Psoas muscle (tissue), 8 donors: Measurements from ENCODE around the gene MRPS18A. TPM values are rescaled to one million over a fixed set of nuclear protein-coding genes. Genes with fewer than 3 reads are reported as not detected.

ENCODE experiments used
- ATAC-seq, 4 donors: fragments of 200-7000 bp; cut with Tn5 transposase; one replicate each; pipeline ENCODE4 v1.9.1; 2020; ENCODE audit warnings: moderate library complexity in 3 of 4, mild to moderate bottlenecking in 2 of 4
- DNase-seq, 2 donors: peaks; one replicate each; pipeline ENCODE4 v3.0.0-alpha.2; 2020
- H3K27ac ChIP-seq: fragments of 200-600 bp; one replicate; pipeline ENCODE4 v1.8.0; 2022
- H3K27me3 ChIP-seq, 3 donors: fragments of 200-600 bp in 1 of 3; one replicate each; pipeline versions ENCODE4 v1.6.1 to v1.8.0; 2013 to 2022; ENCODE audit warnings: low read length in 2 of 3, mild to moderate bottlenecking in 2 of 3, moderate library complexity in 1 of 3; ENCODE audit not compliant: insufficient read depth in 3 of 3
- H3K36me3 ChIP-seq, 2 donors: fragments of 200-600 bp in 1 of 2; one replicate each; pipeline versions ENCODE4 v1.6.1 to v1.8.0; 2013 to 2022; ENCODE audit warnings: low read depth in 1 of 2, mild to moderate bottlenecking in 1 of 2, moderate library complexity in 1 of 2; ENCODE audit not compliant: insufficient read depth in 1 of 2
- H3K4me1 ChIP-seq: fragments of 200-600 bp; one replicate; pipeline ENCODE4 v1.8.0; 2022
- H3K4me3 ChIP-seq: fragments of 200-600 bp; one replicate; pipeline ENCODE4 v1.8.0; 2022; ENCODE audit warnings: mild to moderate bottlenecking
- H3K9me3 ChIP-seq: fragments of 200-600 bp; one replicate; pipeline ENCODE4 v1.8.0; 2022
- WGBS, 3 donors: extraction: QIAGEN DNeasy Blood & Tissue Kit; methylation state at CpG; one replicate each; pipeline versions ENCODE4 v1.1.6 to v1.1.7; 2013; 5-methylcytosine and 5-hydroxymethylcytosine counted together
- intact Hi-C, 2 donors: fragments of 100-400 bp; cut with DNase I; formaldehyde crosslinking; loops; one replicate each; pipeline versions ENCODE4 v1.11.0 to v1.14.2; 2022
- polyA plus RNA-seq, 3 donors: library from polyadenylated mRNA; stranded (reverse); fragments of 200-250 nt; gene quantifications; one replicate each; pipeline ENCODE4 v1.2.3, GENCODE V29; 2013
- total RNA-seq, 4 donors: library from RNA; stranded (reverse); fragmentation: NEBNext Ultra II Directional in 2 of 4; extraction: Animal tissue kit (Norgen Biotek cat#: 25700) in 2 of 4; gene quantifications; one replicate each; pipeline versions ENCODE4 v1.2.1 to v1.2.4, GENCODE V29; 2021 to 2023
- TF ChIP-seq, protein P1 (sequence below): fragments of 200-600 bp; IDR thresholded peaks from one replicate; pipeline ENCODE4 v1.8.0; 2022; ENCODE audit warnings: antibody characterized with exemption
- donor health status: healthy with polysubstance abuse.
- donor health status: DM: no; HTN: no; CAD: no; lungs with moderate emphysema.
- donor health status: Bipolar disorder and iron deficiency.
- donor health status: healthy.
- donor health status: DM: yes; HTN: yes; CAD: no.
- donor health status: DM: no; HTN: no; CAD: no.
- donor health status: DM: no; HTN: no; CAD: no.
- donor health status: DM: yes; HTN: yes; CAD: no.

The MRPS18A gene
- total and polyA plus RNA-seq, 7 donors = 64.1 to 152 (median 131) TPM

DNA sequence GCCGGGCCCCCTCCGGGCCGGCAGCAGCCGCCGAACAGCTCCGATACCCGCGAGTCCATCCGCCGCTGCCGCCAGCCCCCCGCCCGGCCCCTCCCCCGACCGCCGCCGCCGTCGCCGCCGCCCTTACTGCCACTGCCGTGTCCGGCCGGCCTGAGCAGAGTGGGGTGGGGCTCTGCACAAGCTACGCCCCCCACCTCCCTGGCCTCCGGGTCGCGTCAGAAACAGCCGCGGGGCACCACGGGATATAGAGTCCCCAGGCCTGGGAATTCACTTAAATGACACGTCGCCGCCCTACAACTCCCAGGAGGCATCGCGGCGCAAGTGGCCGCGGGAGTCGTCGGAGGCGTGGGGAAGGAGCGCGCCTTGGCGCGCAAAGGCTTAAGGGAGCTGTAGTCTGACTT lies 58.5 kb downstream of the MRPS18A start, which contains the start of gene GTPBP2:
Gene GTPBP2 (minus strand): TSS at position 161 of the 401 bp plus-strand sequence. CDS start 102 bp downstream, at position 59.
- intact Hi-C loops = loop anchor here in 1 of 2 donors (5.0 kb wide), 1 partner anchor 52 kb away; the partner anchor contains the start of genes POLH and XPO5

DNA sequence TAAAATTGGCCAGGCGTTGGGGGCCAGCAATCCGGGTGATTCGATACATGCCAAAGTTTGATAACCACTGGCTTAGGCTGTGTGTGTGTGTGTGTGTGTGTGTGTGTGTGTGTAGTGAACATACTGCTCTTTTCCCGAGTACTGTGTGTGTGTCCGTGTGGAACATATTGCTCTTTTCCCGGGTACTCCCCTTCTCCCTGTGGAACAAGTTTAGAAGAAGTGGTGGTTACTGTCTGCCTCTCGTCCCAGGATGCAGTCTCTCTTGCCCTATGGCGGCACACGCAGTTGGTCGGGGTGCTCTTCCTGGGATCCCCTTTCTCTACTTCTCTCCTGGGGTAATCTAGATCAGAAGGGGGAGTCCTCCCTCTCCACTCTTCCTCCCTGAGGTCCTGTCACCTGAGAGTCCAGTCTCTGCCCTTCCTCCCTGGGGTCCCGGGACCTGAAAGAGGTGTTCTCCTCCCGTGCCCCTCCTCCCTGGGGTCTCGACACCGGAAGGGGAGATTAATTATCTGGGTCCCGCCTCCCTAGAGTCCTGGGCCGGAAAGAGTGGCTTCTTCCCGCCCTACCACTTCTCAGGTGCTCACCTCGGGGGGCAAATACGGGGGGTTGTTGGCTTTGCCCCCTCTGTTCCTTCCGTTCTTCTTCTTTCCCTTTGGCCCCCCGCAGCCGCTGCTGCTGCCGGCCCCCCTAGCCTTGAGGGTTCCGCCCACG lies 59.0 kb downstream of the MRPS18A start:
- Histone ChIP-seq H3K36me3 (peaks cover 3 to 33% of the 10 kb centered on the region in 2 donors), H3K4me1 (peaks cover 26% of the 10 kb centered on the region), H3K9me3 (no peaks in the 10 kb centered on the region), H3K4me3 (peak overlapping the region; percentile 89), H3K27ac (peak overlapping the region; percentile 95), H3K27me3 (no peaks in the 10 kb centered on the region)
- DNase-seq (peak in 1 of 2 donors; percentile 70), ATAC-seq (peak in 2 of 4 donors; percentile 10 to 19)
- TF ChIP-seq, protein P1, sequence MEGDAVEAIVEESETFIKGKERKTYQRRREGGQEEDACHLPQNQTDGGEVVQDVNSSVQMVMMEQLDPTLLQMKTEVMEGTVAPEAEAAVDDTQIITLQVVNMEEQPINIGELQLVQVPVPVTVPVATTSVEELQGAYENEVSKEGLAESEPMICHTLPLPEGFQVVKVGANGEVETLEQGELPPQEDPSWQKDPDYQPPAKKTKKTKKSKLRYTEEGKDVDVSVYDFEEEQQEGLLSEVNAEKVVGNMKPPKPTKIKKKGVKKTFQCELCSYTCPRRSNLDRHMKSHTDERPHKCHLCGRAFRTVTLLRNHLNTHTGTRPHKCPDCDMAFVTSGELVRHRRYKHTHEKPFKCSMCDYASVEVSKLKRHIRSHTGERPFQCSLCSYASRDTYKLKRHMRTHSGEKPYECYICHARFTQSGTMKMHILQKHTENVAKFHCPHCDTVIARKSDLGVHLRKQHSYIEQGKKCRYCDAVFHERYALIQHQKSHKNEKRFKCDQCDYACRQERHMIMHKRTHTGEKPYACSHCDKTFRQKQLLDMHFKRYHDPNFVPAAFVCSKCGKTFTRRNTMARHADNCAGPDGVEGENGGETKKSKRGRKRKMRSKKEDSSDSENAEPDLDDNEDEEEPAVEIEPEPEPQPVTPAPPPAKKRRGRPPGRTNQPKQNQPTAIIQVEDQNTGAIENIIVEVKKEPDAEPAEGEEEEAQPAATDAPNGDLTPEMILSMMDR = no peak
- 1 to 2% (median 2%) methylated on average over 25 of the region's 25 CpGs for WGBS, 3 donors
- intact Hi-C loops = loop anchor here in 1 of 2 donors (5.0 kb wide), 1 partner anchor 51 kb away; the partner anchor contains the start of genes POLH and XPO5

More for the DNA sequence above, 58.5 kb downstream of the MRPS18A start, which contains the start of gene GTPBP2:
- H3K4me3 ChIP-seq = peak within 1 kb of the TSS; percentile 89
- no peaks in the 10 kb centered on the region for H3K9me3 ChIP-seq
- ATAC-seq (peak; percentile 86 to 94 (median 90)), DNase-seq (peak; percentile 99)
- H3K4me1 ChIP-seq = peaks cover 26% of the 10 kb centered on the region
- H3K27me3 ChIP-seq = no peaks in the 10 kb centered on the region
- TF ChIP-seq, protein P1 = no peak
- peak within 1 kb of the TSS; percentile 95 for H3K27ac ChIP-seq
- peaks cover 3 to 28% of the 10 kb centered on the region in 2 donors for H3K36me3 ChIP-seq
- 0 to 1% (median 1%) methylated on average over 32 to 46 of the region's 46 CpGs for WGBS, 3 donors

DNA sequence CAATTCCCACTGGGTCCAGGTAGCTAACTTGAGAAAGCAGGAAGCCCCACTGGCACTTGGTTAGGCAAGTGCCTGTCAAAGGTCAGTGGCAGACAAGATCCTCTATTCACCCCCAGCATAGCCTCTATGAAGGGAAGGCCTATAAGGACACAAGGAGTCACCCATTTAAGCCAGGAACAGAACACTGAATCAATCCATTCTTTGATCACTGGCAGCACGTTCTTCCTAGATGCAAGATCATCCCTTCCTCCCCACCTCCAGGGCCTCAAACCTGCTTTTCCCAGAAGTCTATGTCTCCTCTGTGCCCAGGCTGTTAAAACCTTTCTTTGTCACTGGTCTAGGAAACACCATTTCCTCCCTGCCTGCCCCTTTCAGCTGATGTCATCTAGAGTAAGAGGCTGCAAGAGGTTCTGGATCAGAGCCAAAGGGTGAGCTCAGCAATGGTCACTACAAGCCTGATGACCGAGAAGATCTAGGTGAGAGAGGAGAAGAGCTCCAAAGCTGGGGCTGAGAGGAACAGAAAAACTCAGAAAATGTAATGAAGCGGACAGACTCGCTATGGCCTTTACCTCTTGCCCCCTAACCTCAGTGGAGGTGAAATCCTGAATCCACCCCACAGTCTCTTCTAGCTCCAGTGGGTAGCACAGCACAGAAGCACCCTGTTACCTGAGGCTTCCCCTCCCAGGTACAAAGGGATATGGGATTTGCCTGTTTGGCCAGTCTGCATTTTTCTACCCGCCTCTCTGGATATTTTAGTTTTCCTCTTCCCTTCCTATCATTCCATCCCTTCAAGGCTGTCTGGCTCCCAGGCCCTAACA lies 60.4 kb downstream of the MRPS18A start:
- WGBS, 3 donors = 51 to 62% (median 62%) methylated on average over 5 of the region's 5 CpGs
- H3K27ac ChIP-seq = peak overlapping the region; percentile 95
- DNase-seq (peak; percentile 69 to 71), ATAC-seq (peak in 3 of 4 donors; percentile 17 to 26 (median 26))
- intact Hi-C loops = loop anchor here in 1 of 2 donors (5.0 kb wide), 1 partner anchor 50 kb away; the partner anchor contains the start of genes POLH and XPO5
- H3K4me3 ChIP-seq = peak overlapping the region; percentile 89
- TF ChIP-seq, protein P1 = no peak
- no peaks in the 10 kb centered on the region for H3K9me3 ChIP-seq
- H3K4me1 ChIP-seq = peaks cover 26% of the 10 kb centered on the region
- H3K27me3 ChIP-seq = no peaks in the 10 kb centered on the region
- peaks cover 3 to 46% of the 10 kb centered on the region in 2 donors for H3K36me3 ChIP-seq

DNA sequence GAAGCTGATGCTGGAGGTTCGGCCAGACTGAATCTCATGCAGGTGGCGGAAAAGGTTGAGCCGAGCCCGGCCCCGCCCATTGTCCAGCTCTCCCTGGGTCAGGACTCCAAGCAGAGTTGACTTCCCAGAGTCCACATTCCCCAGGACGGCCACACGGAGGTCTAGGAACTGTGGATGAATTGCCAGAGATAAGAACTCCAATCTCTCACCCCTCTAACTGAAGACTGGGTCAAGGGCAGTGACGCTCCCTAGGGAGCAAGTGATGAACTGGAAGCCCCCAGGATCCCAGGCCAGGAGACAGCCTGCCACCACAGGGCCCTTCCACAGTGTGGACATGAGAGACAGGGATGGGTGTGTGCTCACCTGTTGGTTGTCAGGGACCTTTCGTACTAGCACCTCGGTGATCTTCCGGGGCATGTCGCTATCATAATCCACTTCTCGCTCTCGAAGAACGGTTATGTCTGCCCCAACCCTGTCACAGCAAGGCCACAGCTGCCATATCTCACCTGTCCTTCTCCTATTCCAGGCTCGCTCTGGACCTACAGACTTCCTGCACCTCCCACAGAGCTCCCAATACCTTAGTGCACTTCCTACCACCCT lies 62.1 kb downstream of the MRPS18A start:
- no peaks in the 10 kb centered on the region for H3K9me3 ChIP-seq
- no peak overlapping the region for H3K4me3 ChIP-seq
- H3K27ac ChIP-seq = no peak overlapping the region
- H3K36me3 ChIP-seq = peaks cover 18 to 64% of the 10 kb centered on the region in 2 donors
- TF ChIP-seq, protein P1 = no peak
- peaks cover 23% of the 10 kb centered on the region for H3K4me1 ChIP-seq
- intact Hi-C loops = loop anchor here in 1 of 2 donors (5.0 kb wide), 1 partner anchor 48 kb away; the partner anchor contains the start of genes POLH and XPO5
- 93 to 98% (median 93%) methylated on average over 16 of the region's 16 CpGs for WGBS, 3 donors
- peak in 1 of 2 donors; percentile 51 for DNase-seq
- no peaks in the 10 kb centered on the region for H3K27me3 ChIP-seq
- no peak for ATAC-seq
